NT2/D1 (cell line): ENCODE measurements around the gene LARP4B.

Source experiments
- DNase-seq: peaks from one replicate; pipeline ENCODE4 v3.0.0-alpha.2; 2011; ENCODE audit warnings: low read depth, low spot score
- H3K27me3 ChIP-seq: 2 replicates; pipeline ENCODE4 v1.6.0; 2011; ENCODE audit warnings: mild to moderate bottlenecking; ENCODE audit not compliant: insufficient read length, insufficient read depth
- H3K36me3 ChIP-seq: 2 replicates; pipeline ENCODE4 v1.6.1; 2011; ENCODE audit warnings: mild to moderate bottlenecking, low read length, mixed read lengths; ENCODE audit not compliant: insufficient read depth, insufficient read length
- H3K4me1 ChIP-seq: 2 replicates; pipeline ENCODE4 v1.5.1; 2011; ENCODE audit not compliant: insufficient read depth, insufficient read length
- H3K4me3 ChIP-seq: 2 replicates; pipeline ENCODE4 v1.5.1; 2011; ENCODE audit warnings: low read depth; ENCODE audit not compliant: insufficient read length
- H3K9ac ChIP-seq: 2 replicates; pipeline ENCODE4 v1.6.0; 2011; ENCODE audit warnings: low read depth; ENCODE audit not compliant: insufficient read length
- H3K9me3 ChIP-seq: 2 replicates; pipeline ENCODE4 v1.5.1; 2011; ENCODE audit warnings: mild to moderate bottlenecking, low read length; ENCODE audit not compliant: insufficient read depth
- SUZ12 ChIP-seq: IDR thresholded peaks from 2 replicates; pipeline ENCODE4 v1.6.1; 2011; ENCODE audit not compliant: insufficient read length, insufficient read depth; ENCODE audit errors: extremely low read depth
- YY1 ChIP-seq: IDR thresholded peaks from 2 replicates; pipeline ENCODE4 v1.6.1; 2011; ENCODE audit not compliant: insufficient read length, insufficient read depth
- ZNF274 ChIP-seq: IDR thresholded peaks from 2 replicates; pipeline ENCODE4 v1.6.1; 2011; ENCODE audit warnings: mild to moderate bottlenecking, low read depth, low read length

LARP4B gene

GRCh38 chr10:931326-932318, at the start of gene LARP4B:
LARP4B (minus strand) TSS chr10:931705; CDS start chr10:885721, 45,984 bp downstream.
- no peaks in the 10 kb centered on the region for H3K27me3 ChIP-seq
- TF ChIP-seq ZNF274: no peak
- no peak for TF ChIP-seq SUZ12
- TF ChIP-seq YY1: no peak
- peak; percentile 92 for DNase-seq
- H3K36me3 ChIP-seq: peaks cover 9% of the 10 kb centered on the region
- H3K9ac ChIP-seq: peak within 1 kb of the TSS; percentile 88
- H3K4me1 ChIP-seq: no peaks in the 10 kb centered on the region
- no peaks in the 10 kb centered on the region for H3K9me3 ChIP-seq
- peak within 1 kb of the TSS; percentile 82 for H3K4me3 ChIP-seq

- TF ChIP-seq SUZ12 (no peak), YY1 (no peak), ZNF274 (no peak)
- Histone ChIP-seq H3K9ac (no peak overlapping the region), H3K36me3 (peaks cover 19% of the 10 kb centered on the region), H3K9me3 (peaks cover 41% of the 10 kb centered on the region; the same call in 1 of the 2 replicates), H3K4me3 (no peak overlapping the region), H3K4me1 (no peaks in the 10 kb centered on the region), H3K27me3 (no peaks in the 10 kb centered on the region)
- no peak for DNase-seq
Measured at GRCh38 chr10:980468-981093, 49.1 kb upstream of the LARP4B start.

GRCh38 chr10:978826-979421, 47.4 kb upstream of the LARP4B start:
- Histone ChIP-seq H3K9ac (no peak overlapping the region), H3K4me1 (no peaks in the 10 kb centered on the region), H3K9me3 (peaks cover 41% of the 10 kb centered on the region; the same call in 1 of the 2 replicates), H3K4me3 (no peak overlapping the region), H3K27me3 (no peaks in the 10 kb centered on the region), H3K36me3 (peaks cover 7% of the 10 kb centered on the region)
- no peak for TF ChIP-seq YY1
- TF ChIP-seq SUZ12: no peak
- no peak for TF ChIP-seq ZNF274
- DNase-seq: no peak

- TF ChIP-seq YY1 (no peak), ZNF274 (no peak), SUZ12 (no peak)
- no peak for DNase-seq
- Histone ChIP-seq H3K9ac (no peak overlapping the region), H3K36me3 (peaks cover 7% of the 10 kb centered on the region), H3K4me1 (no peaks in the 10 kb centered on the region), H3K27me3 (no peaks in the 10 kb centered on the region), H3K4me3 (no peak overlapping the region), H3K9me3 (peaks cover 32% of the 10 kb centered on the region; the same call in 1 of the 2 replicates)
Measured at GRCh38 chr10:976316-976715, 44.8 kb upstream of the LARP4B start.

GRCh38 chr10:974785-975074, 43.2 kb upstream of the LARP4B start:
- Histone ChIP-seq H3K4me3 (no peak overlapping the region), H3K9me3 (peaks cover 16% of the 10 kb centered on the region; the same call in 1 of the 2 replicates), H3K9ac (no peak overlapping the region), H3K36me3 (peaks cover 3% of the 10 kb centered on the region), H3K27me3 (no peaks in the 10 kb centered on the region), H3K4me1 (no peaks in the 10 kb centered on the region)
- TF ChIP-seq SUZ12 (no peak), ZNF274 (no peak), YY1 (no peak)
- no peak for DNase-seq

- Histone ChIP-seq H3K9me3 (peaks cover 11% of the 10 kb centered on the region; the same call in 1 of the 2 replicates), H3K27me3 (no peaks in the 10 kb centered on the region), H3K9ac (no peak overlapping the region), H3K4me3 (no peak overlapping the region), H3K36me3 (peaks cover 3% of the 10 kb centered on the region), H3K4me1 (no peaks in the 10 kb centered on the region)
- TF ChIP-seq ZNF274 (no peak), YY1 (no peak), SUZ12 (no peak)
- no peak for DNase-seq
Measured at GRCh38 chr10:974038-974784, 42.7 kb upstream of the LARP4B start.
